H7 (cell line): ENCODE measurements around the gene CTRL. TPM values are rescaled to one million over a fixed set of nuclear protein-coding genes. Genes with fewer than 3 reads are reported as not detected.

Source experiments
- DNase-seq: peaks from one replicate; pipeline ENCODE4 v3.0.0; 2012
- H3K27me3 ChIP-seq: 2 replicates; pipeline ENCODE4 v1.6.0; 2011; ENCODE audit warnings: mild to moderate bottlenecking, low read length; ENCODE audit not compliant: control insufficient read depth, insufficient read depth
- H3K36me3 ChIP-seq: replicated peaks from 2 replicates; pipeline ENCODE4 v1.5.1; 2011; ENCODE audit warnings: low read length; ENCODE audit not compliant: control insufficient read depth, insufficient read depth
- H3K4me3 ChIP-seq: 2 replicates; pipeline ENCODE4 v1.5.1; 2011; ENCODE audit warnings: low read depth, mild to moderate bottlenecking, control low read depth, low read length, moderate library complexity; ENCODE audit not compliant: insufficient read depth
- total RNA-seq: library from RNA; depleted of rRNA; stranded (reverse); fragments of >200 nt; shearing (Covaris generic); gene quantifications from 2 replicates; pipeline ENCODE4 v1.2.3, GENCODE V29; 2014; rRNA removed

CTRL gene
- total RNA-seq, 1 experiment from 2014 or later, result 2.4 TPM

DNA sequence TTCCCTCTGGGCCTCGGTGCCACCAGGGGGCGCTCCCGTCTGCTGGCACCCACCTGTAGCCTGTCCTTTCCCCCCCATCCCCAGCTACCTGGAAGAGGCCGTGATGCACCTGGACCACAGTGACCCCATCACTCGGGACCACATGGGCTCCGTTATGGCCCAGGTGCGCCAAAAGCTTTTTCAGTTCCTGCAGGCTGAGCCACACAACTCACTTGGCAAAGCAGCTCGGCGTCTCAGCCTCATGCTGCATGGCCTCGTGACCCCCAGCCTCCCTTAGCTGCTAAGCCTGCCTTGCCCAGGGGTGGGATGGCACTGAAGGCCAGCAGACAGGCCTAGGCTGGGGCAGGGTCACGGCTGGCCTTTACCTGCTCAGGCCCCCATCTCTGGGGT lies 47.8 kb downstream of the CTRL start:
- peaks cover 39% of the 10 kb centered on the region for H3K36me3 ChIP-seq
- DNase-seq, result peak; percentile 97
- H3K4me3 ChIP-seq, result no peak overlapping the region
- H3K27me3 ChIP-seq, result no peaks in the 10 kb centered on the region

DNA sequence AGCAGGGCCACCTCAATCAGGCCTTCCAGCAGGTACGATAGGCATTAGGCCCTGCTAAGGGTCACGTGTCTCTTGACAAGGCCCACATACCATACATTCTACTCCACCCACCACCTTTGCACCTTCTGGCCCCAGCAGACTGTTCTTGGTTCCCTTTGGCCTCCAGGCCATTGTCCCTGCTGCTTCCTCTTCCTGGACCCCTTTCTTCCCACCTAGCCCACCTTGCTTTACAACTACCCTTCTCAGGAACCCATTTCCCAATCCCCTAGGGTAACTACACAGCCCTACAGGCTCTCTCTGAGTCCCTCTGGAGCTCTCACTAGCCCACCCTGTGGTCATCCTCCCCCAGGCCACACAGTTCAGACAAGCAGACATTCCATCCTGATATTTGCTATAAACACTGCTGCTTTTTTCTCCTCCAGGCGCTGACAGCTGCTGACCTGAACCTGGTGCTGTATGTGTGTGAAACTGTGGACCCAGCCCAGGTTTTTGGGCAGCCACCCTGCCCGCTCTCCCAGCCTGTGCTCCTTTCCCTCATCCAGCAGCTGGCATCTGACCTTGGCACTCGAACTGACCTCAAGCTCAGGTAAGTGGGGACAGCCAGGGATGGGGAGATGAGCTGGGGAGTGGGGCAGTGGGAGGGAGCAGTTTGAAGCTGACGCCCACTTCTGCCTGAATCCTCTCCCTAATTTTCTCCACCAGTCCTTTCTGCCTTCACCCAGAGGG lies 48.4 kb downstream of the CTRL start:
- Histone ChIP-seq H3K36me3 (peaks cover 43% of the 10 kb centered on the region), H3K4me3 (no peak overlapping the region)
- peak; percentile 32 for DNase-seq

DNA sequence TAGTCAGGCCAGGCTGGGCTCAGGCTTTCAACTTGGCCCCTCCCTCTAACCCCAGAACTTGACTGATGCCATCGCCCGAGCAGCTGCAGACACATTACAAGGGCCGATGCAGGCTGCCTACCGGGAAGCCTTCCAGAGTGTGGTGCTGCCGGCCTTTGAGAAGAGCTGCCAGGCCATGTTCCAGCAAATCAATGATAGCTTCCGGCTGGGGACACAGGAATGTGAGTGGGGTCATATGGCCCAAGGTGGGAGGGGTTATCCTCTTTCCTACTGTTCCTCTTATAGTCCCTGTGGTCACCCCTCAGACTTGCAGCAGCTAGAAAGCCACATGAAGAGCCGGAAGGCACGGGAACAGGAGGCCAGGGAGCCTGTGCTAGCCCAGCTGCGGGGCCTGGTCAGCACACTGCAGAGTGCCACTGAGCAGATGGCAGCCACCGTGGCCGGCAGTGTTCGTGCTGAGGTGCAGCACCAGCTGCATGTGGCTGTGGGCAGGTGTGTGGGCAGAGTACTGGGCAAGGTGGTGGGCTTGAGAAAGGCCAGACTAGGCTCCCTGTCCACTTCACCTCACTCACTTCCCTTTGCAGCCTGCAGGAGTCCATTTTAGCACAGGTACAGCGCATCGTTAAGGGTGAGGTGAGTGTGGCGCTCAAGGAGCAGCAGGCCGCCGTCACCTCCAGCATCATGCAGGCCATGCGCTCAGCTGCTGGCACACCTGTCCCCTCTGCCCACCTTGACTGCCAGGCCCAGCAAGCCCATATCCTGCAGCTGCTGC lies 49.1 kb downstream of the CTRL start:
- Histone ChIP-seq H3K36me3 (peaks cover 49% of the 10 kb centered on the region), H3K27me3 (no peaks in the 10 kb centered on the region), H3K4me3 (no peak overlapping the region)
- peak; percentile 30 for DNase-seq

More for the DNA sequence above, 48.4 kb downstream of the CTRL start:
- no peaks in the 10 kb centered on the region for H3K27me3 ChIP-seq

DNA sequence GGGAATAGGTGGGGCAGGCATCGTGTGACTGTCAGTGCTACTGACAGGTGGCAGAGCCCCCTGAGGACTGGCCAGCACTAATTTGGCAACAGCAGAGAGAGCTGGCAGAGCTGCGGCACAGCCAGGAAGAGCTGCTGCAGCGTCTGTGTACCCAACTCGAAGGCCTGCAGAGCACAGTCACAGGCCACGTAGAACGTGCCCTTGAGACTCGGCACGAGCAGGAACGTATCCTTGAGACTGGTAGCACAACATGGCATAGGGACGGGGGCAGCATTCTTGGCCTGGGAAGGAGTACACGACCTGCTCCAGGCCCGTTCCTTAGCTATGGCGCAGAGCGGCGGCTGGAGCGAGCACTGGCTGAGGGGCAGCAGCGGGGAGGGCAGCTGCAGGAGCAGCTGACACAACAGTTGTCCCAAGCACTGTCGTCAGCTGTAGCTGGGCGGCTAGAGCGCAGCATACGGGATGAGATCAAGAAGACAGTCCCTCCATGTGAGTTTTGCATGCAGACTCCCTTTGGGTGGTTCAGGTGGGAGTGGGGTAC lies 50.0 kb downstream of the CTRL start:
- H3K36me3 ChIP-seq, result peaks cover 56% of the 10 kb centered on the region
- no peak overlapping the region for H3K4me3 ChIP-seq
- H3K27me3 ChIP-seq, result no peaks in the 10 kb centered on the region
- DNase-seq, result peak; percentile 26

DNA sequence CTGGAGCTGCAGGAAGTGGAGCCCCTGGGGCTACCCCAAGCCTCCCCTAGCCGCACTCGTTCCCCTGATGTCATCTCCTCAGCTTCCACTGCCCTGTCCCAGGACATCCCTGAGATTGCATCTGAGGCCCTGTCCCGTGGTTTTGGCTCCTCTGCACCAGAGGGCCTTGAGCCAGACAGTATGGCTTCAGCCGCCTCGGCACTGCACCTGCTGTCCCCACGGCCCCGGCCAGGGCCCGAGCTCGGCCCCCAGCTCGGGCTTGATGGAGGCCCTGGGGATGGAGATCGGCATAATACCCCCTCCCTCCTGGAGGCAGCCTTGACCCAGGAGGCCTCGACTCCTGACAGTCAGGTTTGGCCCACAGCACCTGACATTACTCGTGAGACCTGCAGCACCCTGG lies 51.1 kb downstream of the CTRL start:
- Histone ChIP-seq H3K27me3 (no peaks in the 10 kb centered on the region), H3K4me3 (no peak overlapping the region), H3K36me3 (peaks cover 62% of the 10 kb centered on the region)
- peak; percentile 33 for DNase-seq

DNA sequence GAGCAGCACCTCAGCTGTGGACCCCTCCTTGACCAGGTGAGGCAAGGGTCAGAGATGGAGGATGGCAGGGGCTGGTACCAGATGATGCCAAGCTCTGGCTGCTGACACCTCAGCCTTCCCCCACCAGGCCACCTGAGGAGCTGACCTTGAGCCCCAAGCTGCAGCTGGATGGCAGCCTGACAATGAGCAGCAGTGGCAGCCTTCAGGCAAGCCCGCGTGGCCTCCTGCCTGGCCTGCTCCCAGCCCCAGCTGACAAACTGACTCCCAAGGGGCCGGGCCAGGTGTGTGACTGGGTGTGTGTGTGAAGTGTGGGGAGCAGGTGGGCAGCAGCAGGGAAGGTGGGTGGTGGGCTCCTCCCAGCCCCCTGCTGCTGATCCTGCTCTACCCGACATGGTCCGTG lies 51.7 kb downstream of the CTRL start:
- Histone ChIP-seq H3K36me3 (peaks cover 62% of the 10 kb centered on the region), H3K4me3 (no peak overlapping the region), H3K27me3 (no peaks in the 10 kb centered on the region)
- DNase-seq, result peak; percentile 25

Other genes starting within 250 kb of the CTRL start
- gene GFOD2, start 212.5 kb downstream of the CTRL start, total RNA-seq, result 25.3 and 26.2 TPM in 2 replicates
- gene RANBP10, start 125.3 kb downstream of the CTRL start, total RNA-seq, result 7.2 and 7.3 TPM in 2 replicates
- 0.15 and 0.21 TPM in 2 replicates for gene TSNAXIP1, start 125.0 kb downstream of the CTRL start, total RNA-seq
- gene THAP11, start 89.5 kb downstream of the CTRL start, total RNA-seq, result 57.6 and 67.0 TPM in 2 replicates
- 295 and 340 TPM in 2 replicates for gene NUTF2, start 84.9 kb downstream of the CTRL start, total RNA-seq
- gene CENPT, start 84.2 kb downstream of the CTRL start, total RNA-seq, result 34.9 and 43.7 TPM in 2 replicates
- gene EDC4, start 58.8 kb downstream of the CTRL start, total RNA-seq, result 88.0 and 96.6 TPM in 2 replicates
- 5.3 and 7.6 TPM in 2 replicates for gene NRN1L, start 47.0 kb downstream of the CTRL start, total RNA-seq
- gene PSKH1, start 38.6 kb downstream of the CTRL start, total RNA-seq, result 18.8 and 20.1 TPM in 2 replicates
- gene PSMB10, start 5.0 kb upstream of the CTRL start, total RNA-seq, result 28.7 and 36.6 TPM in 2 replicates
- 5.2 and 6.7 TPM in 2 replicates for gene LCAT, start 12.3 kb upstream of the CTRL start, total RNA-seq
- 43.2 and 56.6 TPM in 2 replicates for gene SLC12A4, start 36.8 kb upstream of the CTRL start, total RNA-seq
- 0.03 and 0.48 TPM in 2 replicates for gene DPEP3, start 48.6 kb upstream of the CTRL start, total RNA-seq
- 0.33 TPM in 1 of 2 replicates, not detected in the other for gene DPEP2, start 67.6 kb upstream of the CTRL start, total RNA-seq
- gene DPEP2NB, start 84.0 kb upstream of the CTRL start, total RNA-seq, result not detected in 2 replicates
- gene DDX28, start 91.4 kb upstream of the CTRL start, total RNA-seq, result 19.4 and 26.4 TPM in 2 replicates
- gene DUS2, start 91.4 kb upstream of the CTRL start, total RNA-seq, result 46.9 and 54.9 TPM in 2 replicates
- gene NFATC3, start 153.5 kb upstream of the CTRL start, total RNA-seq, result 22.9 and 27.7 TPM in 2 replicates